ENCODE results near the gene SLC38A4.
"Not testable (repeated sequence)": the region's sequence is repeated elsewhere in the genome, so short reads cannot be mapped to it uniquely, and the experiment has no call there.

Gene SLC38A4

GRCh38 chr12:46773586-46774321, 52.0 kb downstream of the SLC38A4 start:
- no peak for DNase-seq

- DNase-seq = no peak
Observed at GRCh38 chr12:46771268-46771827, 54.4 kb downstream of the SLC38A4 start.

- DNase-seq = no peak
Observed at GRCh38 chr12:46770501-46771183, 55.2 kb downstream of the SLC38A4 start.

DNA sequence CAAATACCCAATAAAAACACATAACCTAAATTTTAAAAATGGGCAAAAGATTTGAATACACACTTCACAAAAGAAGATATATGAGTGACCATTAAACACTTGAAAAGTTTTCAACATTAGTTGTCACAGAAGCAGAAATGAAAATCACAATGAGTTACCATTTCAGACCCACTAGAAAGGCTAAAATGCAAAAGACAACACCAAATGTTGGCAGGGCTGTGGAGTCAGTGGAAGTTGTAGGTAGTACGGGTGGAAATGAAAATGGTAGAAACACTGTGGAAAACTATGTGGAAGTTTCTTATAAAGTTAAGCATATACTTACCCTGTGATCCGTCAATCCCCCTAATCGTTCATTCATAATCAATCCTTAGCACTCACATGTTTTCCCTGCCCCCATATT, 61.8 kb downstream of the SLC38A4 start:
- DNase-seq = no peak

DNA sequence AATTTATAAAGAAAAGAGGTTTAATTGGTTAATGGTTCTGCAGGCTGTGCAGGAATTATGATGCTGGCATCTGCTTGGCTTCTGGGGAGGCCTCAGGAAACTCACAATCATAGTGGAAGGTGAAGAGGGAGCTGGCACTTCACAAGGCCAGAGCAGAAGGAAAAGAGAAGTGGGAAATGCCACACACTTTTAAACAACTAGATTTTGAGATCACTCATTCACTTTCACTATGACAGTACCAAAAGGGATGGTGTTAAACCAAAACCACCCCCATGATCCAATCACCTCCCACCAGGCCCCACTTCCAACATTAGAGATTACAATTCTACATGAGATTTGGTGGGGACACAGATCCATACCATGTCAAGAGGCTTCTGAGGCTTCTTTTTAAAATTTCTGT, 62.6 kb downstream of the SLC38A4 start:
- DNase-seq = no peak

- no peak for DNase-seq
Observed at GRCh38 chr12:46754550-46754949, 71.2 kb downstream of the SLC38A4 start.

GRCh38 chr12:46752396-46752795, 73.4 kb downstream of the SLC38A4 start:
- no peak for DNase-seq

GRCh38 chr12:46751173-46751572, 74.6 kb downstream of the SLC38A4 start:
- no peak for DNase-seq

DNA sequence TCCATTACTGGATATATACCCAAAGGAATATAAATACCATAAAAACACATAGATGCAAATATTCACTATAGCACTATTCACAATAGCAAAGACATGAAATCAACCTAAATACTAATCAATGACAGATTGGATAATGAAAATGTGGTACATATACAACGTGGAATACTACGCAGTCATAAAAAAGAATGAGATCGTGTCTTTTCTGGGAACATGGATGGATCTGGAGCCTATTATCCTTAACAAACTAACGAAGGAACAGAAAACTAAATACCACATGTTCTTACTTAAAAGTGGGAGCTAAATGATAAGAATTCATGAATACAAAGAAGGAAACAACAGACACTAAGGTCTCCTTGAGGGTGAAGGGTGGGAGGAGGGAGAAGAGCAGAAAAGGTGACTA, 76.5 kb downstream of the SLC38A4 start:
- DNase-seq = no peak

GRCh38 chr12:46744283-46744682, 81.5 kb downstream of the SLC38A4 start:
- no peak for DNase-seq

DNA sequence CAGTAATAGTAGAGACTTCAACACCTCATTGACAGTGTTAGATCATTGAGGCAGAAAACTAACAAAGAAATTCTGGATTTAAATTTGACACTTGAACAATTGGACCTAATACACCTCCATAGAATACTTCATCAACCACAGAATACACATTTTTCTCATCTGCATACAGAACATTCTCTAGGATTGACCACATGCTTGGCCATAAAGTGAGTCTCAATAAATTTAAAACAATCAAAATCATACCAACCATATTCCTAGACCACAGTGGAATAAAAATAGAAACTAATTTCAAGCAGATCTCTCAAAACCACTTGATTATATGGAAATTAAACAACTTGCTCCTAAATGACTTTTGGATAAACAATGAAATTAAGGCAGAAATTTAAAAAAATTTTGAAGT, 82.3 kb downstream of the SLC38A4 start:
- DNase-seq = no peak

DNA sequence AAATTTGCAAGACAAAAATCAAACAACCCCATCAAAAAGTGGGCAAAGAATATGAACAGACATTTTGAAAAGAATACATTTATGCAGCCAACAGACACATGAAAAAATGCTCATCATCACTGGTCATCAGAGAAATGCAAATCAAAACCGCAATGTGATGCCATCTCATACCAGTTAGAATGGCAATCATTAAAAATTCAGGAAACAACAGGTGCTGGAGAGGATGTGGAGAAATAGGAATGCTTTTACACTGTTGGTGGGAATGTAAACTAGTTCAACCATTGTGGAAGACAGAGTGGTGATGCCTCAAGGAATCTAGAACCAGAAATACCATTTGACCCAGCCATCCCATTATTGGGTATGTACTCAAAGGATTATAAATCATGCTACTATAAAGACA, 83.5 kb downstream of the SLC38A4 start:
- DNase-seq = not testable (repeated sequence)

DNA sequence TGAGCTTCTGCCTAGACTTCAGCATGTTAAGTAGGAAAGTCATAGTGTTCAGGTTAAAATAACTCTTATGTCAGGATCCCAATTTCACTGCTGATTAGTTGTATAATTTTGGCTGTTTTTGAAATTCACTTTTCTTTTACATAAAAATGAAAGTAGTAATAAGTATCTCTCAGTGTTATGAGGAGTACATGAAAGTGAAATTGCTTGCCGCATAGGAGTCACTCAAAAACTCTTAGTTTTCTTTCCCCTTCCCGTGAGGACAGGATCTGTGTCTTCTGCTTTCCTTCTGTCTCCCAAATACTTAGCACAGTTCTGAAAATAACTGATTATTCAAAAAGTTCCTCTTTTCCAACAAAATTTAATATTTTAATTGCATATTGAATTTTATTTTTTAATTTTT, 100.5 kb downstream of the SLC38A4 start:
- DNase-seq = no peak

GRCh38 chr12:46723629-46724419, 102.0 kb downstream of the SLC38A4 start:
- no peak for DNase-seq

- no peak for DNase-seq
Observed at GRCh38 chr12:46722394-46723185, 103.2 kb downstream of the SLC38A4 start.

GRCh38 chr12:46718495-46718894, 107.3 kb downstream of the SLC38A4 start:
- no peak for DNase-seq

DNA sequence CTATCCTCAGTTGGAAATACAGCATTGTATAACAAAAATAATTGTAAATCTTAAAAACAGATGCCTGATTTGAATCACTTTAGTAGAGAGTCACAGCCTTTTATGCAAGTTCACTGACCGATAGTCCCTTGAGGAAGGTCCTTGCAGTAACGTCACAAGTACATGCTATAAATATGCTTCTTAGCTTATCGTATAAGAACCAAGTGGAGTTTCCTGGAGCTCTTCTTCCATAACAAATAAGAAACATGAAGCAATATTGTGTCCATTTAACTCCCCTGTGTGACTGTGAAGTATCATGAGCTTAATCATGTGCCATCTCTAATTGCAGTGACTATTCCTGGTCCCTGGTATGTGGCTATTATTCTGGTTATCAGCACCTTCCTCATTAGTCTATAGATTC, 107.9 kb downstream of the SLC38A4 start:
- DNase-seq = no peak

DNA sequence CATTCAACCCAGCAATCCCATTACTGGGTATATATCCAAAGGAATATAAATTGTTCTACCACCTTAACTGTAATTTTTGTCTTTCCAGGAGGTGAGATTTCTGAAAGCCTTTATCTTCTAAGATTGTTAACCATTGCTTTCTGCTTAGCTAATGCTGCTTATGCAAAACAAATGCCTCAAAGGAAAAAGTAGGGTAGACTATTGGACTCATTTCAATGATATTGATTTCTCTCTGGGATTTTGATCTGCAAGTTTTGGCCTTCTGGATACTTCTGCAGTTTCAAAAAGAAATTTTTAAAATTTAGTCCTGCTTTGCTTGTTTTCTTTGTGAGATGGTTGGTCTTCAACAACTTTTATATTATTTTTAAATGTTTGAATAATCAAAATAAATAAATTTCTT, 108.6 kb downstream of the SLC38A4 start:
- no peak for DNase-seq

Data from SIG-M5 (cell line).